LNCaP clone FGC (cell line): ENCODE data around the gene POLRMT.

Experiments used
- DNase-seq: peaks from one replicate; pipeline ENCODE4 v3.0.0-alpha.2; 2011; ENCODE audit warnings: low read depth
- H3K4me3 ChIP-seq: 2 replicates; pipeline ENCODE4 v1.5.1; 2011; ENCODE audit warnings: mild to moderate bottlenecking, low read depth, low read length, control low read depth
- CTCF ChIP-seq: IDR thresholded peaks from 2 replicates; pipeline ENCODE4 v1.5.1; 2012; ENCODE audit warnings: mild to moderate bottlenecking; ENCODE audit not compliant: control insufficient read depth, insufficient read depth; ENCODE audit errors: extremely low read depth

POLRMT gene

GRCh38 chr19:592101-592500 is 41.2 kb downstream of the POLRMT start:
- no peak for TF ChIP-seq CTCF
- no peak overlapping the region for H3K4me3 ChIP-seq
- no peak for DNase-seq

GRCh38 chr19:591099-591958 is 42.0 kb downstream of the POLRMT start:
- H3K4me3 ChIP-seq: no peak overlapping the region
- TF ChIP-seq CTCF: no peak
- DNase-seq: no peak

- no peak for TF ChIP-seq CTCF
- H3K4me3 ChIP-seq: no peak overlapping the region
These were observed 42.6 kb downstream of the POLRMT start for GRCh38 chr19:590750-591098.

GRCh38 chr19:590396-590745 is 43.0 kb downstream of the POLRMT start:
- no peak for DNase-seq
- no peak overlapping the region for H3K4me3 ChIP-seq
- TF ChIP-seq CTCF: no peak

More at GRCh38 chr19:590750-591098, 42.6 kb downstream of the POLRMT start:
- DNase-seq: no peak

GRCh38 chr19:589693-590395 is 43.5 kb downstream of the POLRMT start, which contains the start of gene HCN2:
HCN2 (plus strand) TSS chr19:589881; CDS start chr19:589946, 65 bp downstream.
- no peak for TF ChIP-seq CTCF
- 0 out of 2 replicates have a peak within 1 kb of the TSS, but pooled peaks have one; percentile 13 for H3K4me3 ChIP-seq
- DNase-seq: no peak

- no peak for DNase-seq
These were observed 44.3 kb downstream of the POLRMT start for GRCh38 chr19:588741-589692.

More at GRCh38 chr19:588741-589692, 44.3 kb downstream of the POLRMT start:
- no peak for TF ChIP-seq CTCF
- H3K4me3 ChIP-seq: 0 out of 2 replicates have a peak overlapping the region, but pooled peaks have one; percentile 13
